BLaER1 (cell line): ENCODE measurements around the gene RGR.

Source experiments
- H3K27ac ChIP-seq: shearing (Covaris generic); formaldehyde crosslinking; 2 replicates; pipeline ENCODE4 v1.8.1; 2022
- H3K27me3 ChIP-seq: shearing (Covaris generic); formaldehyde crosslinking; 2 replicates; pipeline ENCODE4 v1.8.1; 2022
- H3K36me3 ChIP-seq: shearing (Covaris generic); formaldehyde crosslinking; 2 replicates; pipeline ENCODE4 v1.8.1; 2022
- H3K4me1 ChIP-seq: shearing (Covaris generic); formaldehyde crosslinking; 2 replicates; pipeline ENCODE4 v1.8.1; 2022
- H3K4me2 ChIP-seq: shearing (Covaris generic); formaldehyde crosslinking; 2 replicates; pipeline ENCODE4 v1.8.1; 2022
- H3K4me3 ChIP-seq: shearing (Covaris generic); formaldehyde crosslinking; 2 replicates; pipeline ENCODE4 v1.8.1; 2022
- H3K9ac ChIP-seq: shearing (Covaris generic); formaldehyde crosslinking; 2 replicates; pipeline ENCODE4 v1.8.1; 2022
- H3K9me3 ChIP-seq: shearing (Covaris generic); formaldehyde crosslinking; 2 replicates; pipeline ENCODE4 v1.8.1; 2022
- H4K20me1 ChIP-seq: shearing (Covaris generic); formaldehyde crosslinking; 2 replicates; pipeline ENCODE4 v1.8.1; 2022
- Cebpa-rat ChIP-seq: shearing (Covaris generic); IDR thresholded peaks from 2 replicates; pipeline ENCODE4 v1.8.1; 2022

RGR gene

GRCh38 chr10:84292502-84292901 lies 47.6 kb downstream of the RGR start:
- no peak for TF ChIP-seq Cebpa-rat
- no peaks in the 10 kb centered on the region for H4K20me1 ChIP-seq
- no peaks in the 10 kb centered on the region for H3K4me1 ChIP-seq

GRCh38 chr10:84293171-84293570 lies 48.3 kb downstream of the RGR start:
- Histone ChIP-seq H4K20me1 (no peaks in the 10 kb centered on the region), H3K27ac (no peak overlapping the region), H3K9ac (no peak overlapping the region), H3K27me3 (peaks cover 20% of the 10 kb centered on the region; the same call in 1 of the 2 replicates), H3K4me2 (no peak overlapping the region), H3K4me3 (no peak overlapping the region), H3K4me1 (no peaks in the 10 kb centered on the region), H3K9me3 (no peaks in the 10 kb centered on the region), H3K36me3 (no peaks in the 10 kb centered on the region)
- no peak for TF ChIP-seq Cebpa-rat

More at GRCh38 chr10:84292502-84292901, 47.6 kb downstream of the RGR start:
- peaks cover 26% of the 10 kb centered on the region; the same call in 1 of the 2 replicates for H3K27me3 ChIP-seq
- H3K27ac ChIP-seq, result no peak overlapping the region
- H3K36me3 ChIP-seq, result no peaks in the 10 kb centered on the region
- H3K4me3 ChIP-seq, result no peak overlapping the region
- no peak overlapping the region for H3K9ac ChIP-seq
- H3K9me3 ChIP-seq, result no peaks in the 10 kb centered on the region
- H3K4me2 ChIP-seq, result no peak overlapping the region

GRCh38 chr10:84293574-84294016 lies 48.7 kb downstream of the RGR start:
- Histone ChIP-seq H3K4me1 (no peaks in the 10 kb centered on the region), H3K27me3 (peaks cover 16% of the 10 kb centered on the region; the same call in 1 of the 2 replicates), H3K4me2 (no peak overlapping the region), H3K9ac (no peak overlapping the region), H3K27ac (no peak overlapping the region), H4K20me1 (no peaks in the 10 kb centered on the region), H3K4me3 (no peak overlapping the region), H3K36me3 (no peaks in the 10 kb centered on the region), H3K9me3 (no peaks in the 10 kb centered on the region)
- TF ChIP-seq Cebpa-rat, result no peak

- Histone ChIP-seq H4K20me1 (no peaks in the 10 kb centered on the region), H3K9me3 (no peaks in the 10 kb centered on the region), H3K27me3 (peaks cover 3% of the 10 kb centered on the region; the same call in 1 of the 2 replicates), H3K4me2 (no peak overlapping the region), H3K36me3 (no peaks in the 10 kb centered on the region), H3K27ac (no peak overlapping the region), H3K4me3 (no peak overlapping the region), H3K9ac (no peak overlapping the region), H3K4me1 (no peaks in the 10 kb centered on the region)
- no peak for TF ChIP-seq Cebpa-rat
Measured at GRCh38 chr10:84294766-84295447, 50.1 kb downstream of the RGR start.

GRCh38 chr10:84296091-84296981 lies 51.5 kb downstream of the RGR start:
- Histone ChIP-seq H3K27me3 (no peaks in the 10 kb centered on the region), H3K4me3 (no peak overlapping the region), H3K9ac (no peak overlapping the region), H3K27ac (no peak overlapping the region), H3K4me1 (no peaks in the 10 kb centered on the region), H4K20me1 (no peaks in the 10 kb centered on the region), H3K4me2 (no peak overlapping the region), H3K9me3 (no peaks in the 10 kb centered on the region), H3K36me3 (no peaks in the 10 kb centered on the region)
- no peak for TF ChIP-seq Cebpa-rat

GRCh38 chr10:84298057-84298456 lies 53.2 kb downstream of the RGR start:
- no peak for TF ChIP-seq Cebpa-rat
- Histone ChIP-seq H4K20me1 (no peaks in the 10 kb centered on the region), H3K4me1 (no peaks in the 10 kb centered on the region), H3K36me3 (no peaks in the 10 kb centered on the region), H3K4me3 (no peak overlapping the region), H3K27me3 (no peaks in the 10 kb centered on the region), H3K9ac (no peak overlapping the region), H3K27ac (no peak overlapping the region), H3K4me2 (no peak overlapping the region), H3K9me3 (no peaks in the 10 kb centered on the region)

GRCh38 chr10:84302223-84302622 lies 57.4 kb downstream of the RGR start:
- Histone ChIP-seq H3K4me1 (peaks cover 2% of the 10 kb centered on the region; the same call in 1 of the 2 replicates), H3K27me3 (no peaks in the 10 kb centered on the region), H3K27ac (no peak overlapping the region), H4K20me1 (no peaks in the 10 kb centered on the region), H3K36me3 (no peaks in the 10 kb centered on the region), H3K4me3 (no peak overlapping the region), H3K4me2 (no peak overlapping the region), H3K9ac (no peak overlapping the region), H3K9me3 (no peaks in the 10 kb centered on the region)
- no peak for TF ChIP-seq Cebpa-rat

GRCh38 chr10:84306751-84307384 lies 62.0 kb downstream of the RGR start:
- no peaks in the 10 kb centered on the region for H4K20me1 ChIP-seq
- no peak overlapping the region for H3K4me3 ChIP-seq
- H3K9me3 ChIP-seq, result peaks cover 7% of the 10 kb centered on the region
- no peak for TF ChIP-seq Cebpa-rat
- H3K27ac ChIP-seq, result no peak overlapping the region
- no peaks in the 10 kb centered on the region for H3K27me3 ChIP-seq
- H3K9ac ChIP-seq, result no peak overlapping the region
- no peak overlapping the region for H3K4me2 ChIP-seq
- no peaks in the 10 kb centered on the region for H3K36me3 ChIP-seq
- peaks cover 32% of the 10 kb centered on the region for H3K4me1 ChIP-seq

GRCh38 chr10:84308021-84308420 lies 63.2 kb downstream of the RGR start:
- Histone ChIP-seq H3K4me3 (no peak overlapping the region), H3K9me3 (peaks cover 8% of the 10 kb centered on the region), H3K4me1 (peaks cover 32% of the 10 kb centered on the region), H3K27ac (no peak overlapping the region), H3K4me2 (peak overlapping the region; percentile 71), H3K36me3 (no peaks in the 10 kb centered on the region), H3K9ac (no peak overlapping the region), H4K20me1 (no peaks in the 10 kb centered on the region), H3K27me3 (no peaks in the 10 kb centered on the region)
- no peak for TF ChIP-seq Cebpa-rat
